Adrenal gland (tissue), 5 donors: ENCODE results near the gene PPP1R7.

Experiments used
- CTCF ChIP-seq, 6 experiments: fragments of 450-650 bp in 4 of 6; fragments of 200-600 bp in 2 of 6; sonication (generic) in 1 of 6; IDR thresholded peaks; 1 replicate in 5 of 6; 2 replicates in 1 of 6; pipeline versions ENCODE4 v1.5.1 to v1.8.0; 2016 to 2021; ENCODE audit warnings: antibody characterized with exemption in 6 of 6, mild to moderate bottlenecking in 2 of 6, moderate library complexity in 1 of 6
- POLR2A ChIP-seq, 2 donors: fragments of 450-650 bp; IDR thresholded peaks; one replicate each; pipeline ENCODE4 v1.6.1; 2017; ENCODE audit warnings: antibody characterized with exemption in 2 of 2, mild to moderate bottlenecking in 2 of 2, moderate library complexity in 1 of 2
- donor health status: DM: no; HTN: no; CAD: no.

- TF ChIP-seq CTCF (IDR thresholded peaks at IDR 0.05) = no peak
- no peak for TF ChIP-seq POLR2A (IDR thresholded peaks at IDR 0.05)
These were observed 68.7 kb downstream of the PPP1R7 start for GRCh38 chr2:241219030-241219382.
